Measurements from ENCODE around the gene ASNSD1.
A peak's percentile ranks its signal among the peaks of the same experiment; 100 is the strongest.

ASNSD1 gene

DNA sequence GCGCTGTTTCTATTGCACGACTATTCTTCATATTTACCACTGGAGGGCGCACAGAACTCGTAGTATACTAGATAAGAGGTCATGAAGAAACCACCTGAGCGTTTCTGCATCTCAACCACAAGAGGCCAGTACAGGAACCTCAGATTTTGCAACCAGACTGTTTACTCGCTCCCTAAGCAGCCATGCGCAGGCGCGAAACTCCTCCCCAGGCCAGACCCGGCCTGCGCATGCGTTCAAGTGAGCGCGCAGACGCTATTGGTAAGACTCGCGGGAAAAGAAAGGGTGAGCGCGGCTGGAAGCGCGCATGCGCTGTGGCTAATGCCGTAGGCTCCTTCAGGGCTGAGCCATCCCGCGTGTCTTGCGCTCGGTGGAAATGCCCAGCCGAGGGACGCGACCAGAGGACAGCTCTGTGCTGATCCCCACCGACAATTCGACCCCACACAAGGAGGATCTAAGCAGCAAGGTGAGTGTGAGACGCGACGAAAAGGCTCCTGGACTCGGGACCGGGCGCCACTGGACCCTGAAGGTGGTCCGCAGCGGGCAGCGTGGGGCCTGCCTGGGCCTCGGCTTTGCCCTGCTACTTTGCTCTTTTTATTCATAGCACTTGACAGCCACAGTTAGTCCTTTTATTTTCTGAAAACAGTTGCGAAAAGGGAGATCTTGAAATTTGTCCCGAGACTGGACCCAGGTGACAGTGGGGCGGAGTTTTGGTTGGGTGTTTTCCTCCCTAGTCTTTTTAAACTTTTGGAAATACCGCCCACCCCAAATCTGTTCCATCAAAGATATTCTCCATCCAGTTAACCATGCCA is at the start of gene ASNSD1:
Gene ASNSD1 (plus strand): TSS at position 312 of the 809 bp plus-strand sequence. CDS start 4,674 bp downstream, outside the sequence.
- peak; percentile 63 to 98 (median 92) for DNase-seq

DNA sequence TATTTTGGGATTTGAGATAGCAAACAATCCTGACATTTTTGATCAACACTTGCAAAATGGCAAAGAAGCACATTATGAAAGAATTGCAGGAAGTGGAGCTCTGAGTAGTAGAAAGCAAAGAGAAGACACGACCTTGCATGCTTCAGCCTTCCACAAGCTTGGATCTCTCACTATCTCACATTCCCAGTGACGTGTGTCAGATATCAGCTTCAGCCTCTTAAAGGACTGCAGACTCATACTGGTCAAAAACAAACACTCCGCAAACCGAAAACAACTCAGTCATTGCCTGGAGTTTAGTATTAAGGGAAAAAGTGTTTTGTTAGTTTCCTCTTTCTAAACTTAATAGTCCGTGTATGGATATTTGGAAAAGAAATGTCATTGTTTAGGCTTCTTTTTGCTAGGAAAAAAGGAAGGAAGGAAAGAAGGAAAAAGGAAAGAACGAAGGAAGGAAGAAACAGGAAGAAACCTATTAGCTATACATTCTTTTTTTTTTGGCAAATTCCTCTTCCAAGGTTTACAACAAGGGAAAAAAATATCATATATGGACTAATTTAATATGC is 48.1 kb upstream of the ASNSD1 start:
- no peak for DNase-seq

- DNase-seq: no peak
Observed at GRCh38 chr2:189613650-189614420, 47.4 kb upstream of the ASNSD1 start.

DNA sequence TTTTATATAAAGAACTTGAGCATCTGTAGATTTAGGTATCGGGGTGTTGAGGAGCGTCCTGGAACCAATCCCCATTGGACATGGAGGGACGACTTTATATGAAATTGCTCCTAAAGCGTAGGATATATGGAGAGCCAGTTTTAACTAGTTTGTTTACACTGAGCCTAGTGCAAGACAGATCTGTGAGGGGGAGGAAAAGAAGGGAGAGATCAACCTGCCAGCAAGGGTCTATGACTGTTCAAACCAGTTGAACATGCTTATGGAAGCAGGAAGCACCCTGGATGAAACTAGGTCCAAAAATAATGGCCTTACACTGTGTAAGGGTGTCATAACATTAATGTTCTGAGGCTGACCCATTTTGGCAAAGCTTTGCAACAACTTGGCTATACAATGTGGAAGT is 46.7 kb upstream of the ASNSD1 start:
- no peak for DNase-seq

GRCh38 chr2:189618197-189618596 is 43.1 kb upstream of the ASNSD1 start:
- DNase-seq: no peak

- no peak for DNase-seq
Observed at GRCh38 chr2:189621781-189622180, 39.5 kb upstream of the ASNSD1 start.

DNA sequence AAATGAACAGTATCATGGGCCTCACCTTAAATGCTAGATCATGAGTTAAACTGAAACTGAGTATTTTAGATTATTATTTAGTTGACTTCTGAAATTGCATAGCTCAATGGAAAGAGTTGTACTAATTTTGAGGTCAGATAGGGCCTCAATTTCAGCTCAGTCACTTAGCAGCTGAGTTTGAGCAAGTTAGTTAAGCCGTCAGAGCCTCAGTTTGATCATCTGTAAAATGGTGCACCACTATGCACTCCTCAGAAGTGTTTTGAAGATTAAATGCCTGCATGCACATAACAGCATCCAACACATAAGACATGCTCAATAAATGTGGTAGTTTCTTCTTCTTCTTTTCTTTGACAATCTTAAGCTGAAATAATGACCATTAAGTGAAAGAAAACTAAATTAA is 38.2 kb upstream of the ASNSD1 start:
- DNase-seq: no peak

- DNase-seq: no peak
Observed at GRCh38 chr2:189624648-189625355, 36.5 kb upstream of the ASNSD1 start.

DNA sequence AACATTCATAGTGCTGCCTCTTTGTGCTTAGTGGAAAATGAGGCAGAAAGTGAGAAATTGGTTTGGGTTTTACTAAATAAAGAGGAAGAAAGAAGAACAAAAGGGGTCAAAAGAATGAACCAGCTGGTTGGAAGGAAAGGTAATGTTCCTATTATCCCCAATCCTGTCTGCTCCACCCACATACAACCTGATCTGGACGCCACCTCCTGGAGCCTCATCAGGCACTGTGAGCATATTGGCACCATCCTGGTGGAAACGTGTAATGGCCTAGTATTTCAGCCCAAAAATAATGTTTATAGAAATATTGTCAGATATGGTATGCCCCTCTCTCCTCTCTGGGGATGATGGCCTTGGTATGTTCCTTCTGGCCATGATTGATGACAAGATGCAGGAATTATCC is 35.6 kb upstream of the ASNSD1 start:
- no peak for DNase-seq

GRCh38 chr2:189627789-189628188 is 33.5 kb upstream of the ASNSD1 start:
- no peak for DNase-seq

DNA sequence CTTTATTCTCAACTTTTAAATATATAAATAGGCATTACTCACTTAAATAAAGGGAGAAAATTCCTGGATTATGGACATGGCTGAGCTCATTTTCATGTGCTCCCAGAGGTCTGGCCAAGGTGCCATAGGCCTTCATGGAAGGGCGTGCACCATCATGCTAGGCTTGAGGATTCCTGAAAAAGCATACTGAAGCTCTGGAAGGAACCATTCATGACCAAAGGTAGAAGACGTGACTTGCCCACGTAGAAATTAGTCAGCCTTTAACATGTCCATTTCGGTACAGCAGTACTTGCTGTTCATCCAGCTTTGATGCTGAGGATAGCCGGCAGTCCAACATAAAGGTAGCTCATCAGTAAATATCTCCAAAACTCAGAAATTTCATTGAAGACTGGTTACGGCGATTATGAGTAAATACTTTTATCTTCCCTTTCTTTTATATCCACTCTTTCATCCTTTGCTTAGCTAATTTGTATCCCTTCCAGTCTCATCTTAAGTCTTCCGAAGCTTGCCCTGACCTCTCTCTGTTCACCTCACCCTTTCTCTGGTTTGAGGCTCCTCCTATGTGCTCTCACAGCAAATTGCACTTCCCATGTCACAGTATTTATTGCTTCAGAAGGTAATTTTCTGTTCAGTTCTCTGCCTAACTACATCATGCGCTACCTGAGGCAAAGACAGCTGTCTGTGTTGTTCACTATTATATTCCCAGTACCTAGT is 32.3 kb upstream of the ASNSD1 start:
- DNase-seq: no peak

DNA sequence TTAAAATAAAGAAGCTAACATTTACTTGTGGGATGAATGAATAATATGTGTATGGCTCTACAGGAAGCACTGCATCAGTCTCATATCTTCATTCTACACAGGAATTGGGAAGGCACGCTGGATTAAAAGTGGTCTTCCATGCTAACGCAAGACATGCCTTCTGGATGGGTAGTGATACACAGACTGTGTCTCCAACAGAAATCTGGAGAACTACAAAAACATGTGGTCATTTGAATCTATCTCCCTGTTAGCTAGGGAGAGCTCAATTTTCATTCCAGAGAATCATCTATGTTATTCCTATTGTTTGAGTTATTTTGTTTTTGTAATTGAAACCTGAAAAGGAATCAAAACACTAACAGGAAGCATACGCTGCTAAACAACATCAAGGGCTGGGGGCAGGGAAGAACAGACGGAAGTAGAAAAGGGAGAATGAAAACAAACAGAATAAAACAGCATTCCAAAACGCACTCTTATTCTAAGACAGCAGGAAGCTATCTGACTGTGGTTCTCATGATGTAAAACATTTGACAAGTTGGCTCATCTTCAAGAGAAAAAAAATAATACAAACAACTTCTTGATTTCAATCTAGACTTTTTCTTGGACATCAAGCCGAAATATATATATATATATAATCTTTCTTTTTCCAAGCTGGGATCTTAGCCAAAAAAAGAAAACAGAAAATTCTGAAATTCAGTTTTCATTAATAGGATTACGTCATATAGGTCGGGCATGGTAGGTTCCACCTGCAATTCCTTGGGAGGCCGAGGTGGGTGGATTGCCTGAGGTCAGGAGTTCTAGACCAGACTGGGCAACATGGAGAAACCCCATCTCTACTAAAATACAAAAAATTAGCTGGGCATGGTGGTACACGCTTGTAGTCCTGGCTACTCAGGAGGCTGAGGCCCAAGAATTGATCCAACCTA is 31.5 kb upstream of the ASNSD1 start:
- no peak for DNase-seq

DNA sequence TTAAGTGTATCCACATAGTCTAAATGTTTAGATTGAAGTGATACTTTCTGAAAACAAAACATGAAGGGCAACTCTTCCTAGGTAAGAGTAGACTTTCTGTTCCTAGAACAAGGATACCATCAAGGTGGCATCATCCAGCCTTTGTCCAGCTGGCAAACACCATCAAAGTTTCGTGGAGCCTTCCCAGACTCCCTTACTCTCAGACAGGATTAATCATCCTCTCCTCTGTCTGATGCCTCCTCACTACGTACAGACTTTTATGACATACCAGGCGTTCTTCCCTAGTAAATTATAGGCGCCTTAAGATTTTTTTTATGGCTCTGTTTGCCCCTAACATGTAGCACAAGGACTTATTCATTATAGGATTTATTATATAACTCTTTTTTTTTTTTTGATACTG is 29.4 kb upstream of the ASNSD1 start:
- no peak for DNase-seq

GRCh38 chr2:189633392-189633811 is 27.9 kb upstream of the ASNSD1 start:
- DNase-seq: no peak

DNA sequence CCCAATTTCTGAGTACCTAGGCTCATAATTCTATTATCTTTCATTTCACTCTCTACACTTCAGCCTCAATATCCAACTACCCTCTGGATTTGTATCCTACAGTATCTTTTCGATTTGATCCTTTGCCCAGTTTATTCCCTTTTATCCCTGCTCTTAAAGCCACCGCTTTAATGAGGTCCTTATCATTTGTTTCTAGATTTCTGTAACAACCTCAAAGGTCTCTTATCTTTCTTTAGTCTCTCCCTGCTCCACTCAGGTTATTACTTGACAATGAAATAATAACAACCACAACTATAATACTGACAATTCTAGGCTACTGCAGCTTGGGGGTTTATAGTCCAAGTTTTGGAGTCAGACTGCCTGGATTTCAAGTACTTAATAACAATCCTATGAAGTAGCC is 25.9 kb upstream of the ASNSD1 start:
- no peak for DNase-seq

DNA sequence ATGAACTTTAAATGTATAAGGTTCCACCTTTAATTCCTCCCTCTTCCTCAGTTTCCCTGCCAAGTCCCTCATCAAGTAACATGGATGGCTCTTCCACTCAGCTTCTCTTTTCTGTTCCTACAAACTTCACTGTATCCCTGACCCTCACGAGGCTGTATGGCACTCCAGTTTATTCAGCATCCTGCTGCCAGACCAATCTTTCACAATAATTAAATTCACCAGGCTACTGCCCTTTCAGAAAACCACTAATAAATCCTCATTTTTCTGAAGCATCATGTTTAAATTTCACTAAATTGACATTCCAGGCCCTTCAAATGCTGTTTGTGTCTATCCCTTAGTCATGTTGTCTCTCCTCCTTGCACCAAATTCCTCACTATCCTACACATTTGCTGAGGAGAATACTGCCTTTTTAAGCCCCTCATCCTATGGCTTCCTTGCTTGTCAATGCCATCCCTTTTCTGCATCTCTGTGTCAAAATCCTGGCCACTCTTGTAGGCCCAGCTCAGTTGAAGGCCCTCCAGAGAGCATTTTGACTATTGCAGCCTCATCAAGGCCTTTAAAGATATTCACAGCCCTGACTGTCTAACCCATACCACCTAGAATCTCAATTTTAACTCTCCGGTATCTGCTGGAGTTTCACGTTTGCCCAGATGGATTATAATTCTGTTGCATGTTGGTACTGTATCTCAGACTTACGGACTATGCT is 22.8 kb upstream of the ASNSD1 start:
- no peak for DNase-seq

DNA sequence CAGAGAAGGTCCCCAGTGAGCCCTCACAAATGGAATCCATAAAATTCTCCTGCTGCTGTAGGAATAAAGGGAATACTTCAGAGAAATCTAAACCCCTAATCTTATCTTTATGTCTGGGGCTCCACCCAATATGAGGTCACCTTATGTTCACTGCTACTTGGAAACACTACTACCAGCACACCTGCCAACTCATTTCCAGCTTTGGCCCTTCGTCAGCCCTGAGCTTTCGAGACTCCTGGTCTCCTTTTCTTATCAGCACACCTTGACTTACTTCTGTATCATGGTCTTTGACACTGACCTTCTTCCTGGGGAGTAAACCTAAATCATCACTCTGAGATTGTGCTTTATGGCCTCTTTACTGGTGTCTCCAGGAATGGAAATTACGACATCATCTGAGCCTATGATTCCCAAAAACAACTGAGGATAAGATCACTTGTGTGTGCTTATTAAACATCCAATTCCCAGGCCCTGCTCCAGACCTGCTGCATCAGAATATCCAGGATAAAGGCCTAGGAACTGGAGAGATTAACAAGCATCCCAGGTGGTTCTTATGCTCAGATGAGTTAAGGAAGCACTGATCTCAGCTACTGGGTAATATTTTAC is 22.2 kb upstream of the ASNSD1 start:
- DNase-seq: no peak

- DNase-seq: no peak
Observed at GRCh38 chr2:189641002-189641401, 20.3 kb upstream of the ASNSD1 start.

GRCh38 chr2:189641590-189641989 is 19.7 kb upstream of the ASNSD1 start:
- DNase-seq: no peak

Data from hypothalamus (tissue), 51 donors.